Fibroblast of the aortic adventitia (primary cell): ENCODE results near the gene CDCA8. TPM values are rescaled to one million over a fixed set of nuclear protein-coding genes. Genes with fewer than 3 reads are reported as not detected.

Experiments used
- DNase-seq: peaks from one replicate; pipeline ENCODE4 v3.0.0-alpha.2; 2010; ENCODE audit warnings: low read depth
- H3K4me3 ChIP-seq: 2 replicates; pipeline ENCODE4 v1.5.1; 2011; ENCODE audit warnings: low read depth, mild to moderate bottlenecking, control low read depth, low read length, moderate library complexity
- total RNA-seq: library from RNA; depleted of rRNA; stranded (reverse); fragments of >200 nt; gene quantifications from 2 replicates; pipeline ENCODE4 v1.2.3, GENCODE V29; 2012; ENCODE audit warnings: low replicate concordance
- TF ChIP-seq, protein P1 (sequence below): IDR thresholded peaks from 2 replicates; pipeline ENCODE4 v1.5.1; 2011; ENCODE audit warnings: mild to moderate bottlenecking, low read length, control low read depth, inconsistent platforms; ENCODE audit not compliant: insufficient read depth

Gene CDCA8
- total RNA-seq, 1 donor, result 12.8 TPM

- TF ChIP-seq, protein P1, sequence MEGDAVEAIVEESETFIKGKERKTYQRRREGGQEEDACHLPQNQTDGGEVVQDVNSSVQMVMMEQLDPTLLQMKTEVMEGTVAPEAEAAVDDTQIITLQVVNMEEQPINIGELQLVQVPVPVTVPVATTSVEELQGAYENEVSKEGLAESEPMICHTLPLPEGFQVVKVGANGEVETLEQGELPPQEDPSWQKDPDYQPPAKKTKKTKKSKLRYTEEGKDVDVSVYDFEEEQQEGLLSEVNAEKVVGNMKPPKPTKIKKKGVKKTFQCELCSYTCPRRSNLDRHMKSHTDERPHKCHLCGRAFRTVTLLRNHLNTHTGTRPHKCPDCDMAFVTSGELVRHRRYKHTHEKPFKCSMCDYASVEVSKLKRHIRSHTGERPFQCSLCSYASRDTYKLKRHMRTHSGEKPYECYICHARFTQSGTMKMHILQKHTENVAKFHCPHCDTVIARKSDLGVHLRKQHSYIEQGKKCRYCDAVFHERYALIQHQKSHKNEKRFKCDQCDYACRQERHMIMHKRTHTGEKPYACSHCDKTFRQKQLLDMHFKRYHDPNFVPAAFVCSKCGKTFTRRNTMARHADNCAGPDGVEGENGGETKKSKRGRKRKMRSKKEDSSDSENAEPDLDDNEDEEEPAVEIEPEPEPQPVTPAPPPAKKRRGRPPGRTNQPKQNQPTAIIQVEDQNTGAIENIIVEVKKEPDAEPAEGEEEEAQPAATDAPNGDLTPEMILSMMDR, result no peak
- no peak overlapping the region for H3K4me3 ChIP-seq
- no peak for DNase-seq
Measured at GRCh38 chr1:37662031-37662755, 30.1 kb upstream of the CDCA8 start.

DNA sequence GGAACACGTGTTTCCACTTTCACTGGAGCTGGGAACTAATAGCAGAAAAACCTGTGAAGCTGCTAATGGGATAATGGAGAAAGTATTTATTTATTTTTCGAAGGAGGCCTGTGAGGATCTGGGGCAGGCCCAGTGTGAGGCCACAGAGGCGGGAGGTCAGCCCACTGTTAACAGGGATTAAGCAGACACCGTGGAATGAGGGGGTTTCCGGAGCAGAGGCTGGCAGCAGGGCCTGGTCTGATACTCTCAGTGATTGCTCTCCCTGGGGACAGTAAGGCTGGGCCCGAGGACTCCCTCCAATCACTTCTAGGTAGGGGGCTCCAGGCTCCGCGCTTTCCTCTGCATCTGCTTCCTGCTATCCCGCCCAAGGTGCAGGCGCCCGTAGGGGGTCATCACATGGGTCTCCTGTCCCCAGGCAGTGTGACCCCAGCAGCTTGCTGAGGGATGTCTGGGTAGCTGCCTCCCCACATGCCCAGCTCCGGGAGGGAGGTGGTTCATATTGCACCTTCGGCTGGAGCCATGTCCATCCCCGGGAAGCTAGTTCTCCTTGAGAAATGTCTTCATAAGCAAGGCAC is 28.8 kb upstream of the CDCA8 start:
- no peak overlapping the region for H3K4me3 ChIP-seq
- TF ChIP-seq, protein P1, result no peak
- no peak for DNase-seq

GRCh38 chr1:37666241-37666867 is 26.0 kb upstream of the CDCA8 start:
- H3K4me3 ChIP-seq, result no peak overlapping the region
- TF ChIP-seq, protein P1, result no peak
- no peak for DNase-seq

- no peak for DNase-seq
Measured at GRCh38 chr1:37667023-37667671, 25.2 kb upstream of the CDCA8 start.

GRCh38 chr1:37670133-37670532 is 22.2 kb upstream of the CDCA8 start:
- DNase-seq, result no peak
- no peak overlapping the region for H3K4me3 ChIP-seq
- TF ChIP-seq, protein P1, result no peak

More at GRCh38 chr1:37667023-37667671, 25.2 kb upstream of the CDCA8 start:
- H3K4me3 ChIP-seq, result no peak overlapping the region
- TF ChIP-seq, protein P1, result no peak

DNA sequence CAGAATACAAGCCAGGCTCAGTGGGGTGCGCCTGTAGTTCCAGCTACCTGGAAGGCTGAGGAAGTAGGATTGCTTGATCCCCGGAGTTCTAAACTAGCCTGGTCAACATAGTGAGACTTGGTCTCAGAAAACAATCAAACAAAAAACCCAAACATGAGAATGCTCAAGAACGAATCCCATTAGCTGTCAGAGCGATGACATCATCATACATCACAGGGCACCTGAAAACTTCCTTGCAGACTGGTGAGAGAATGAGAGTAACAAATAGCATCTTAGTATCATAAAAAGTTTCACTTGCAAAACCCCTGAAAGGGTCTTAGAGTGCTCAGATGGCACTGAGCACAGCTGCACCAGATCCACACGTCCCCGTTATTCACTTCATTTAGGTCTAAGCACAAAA is 21.1 kb upstream of the CDCA8 start:
- no peak overlapping the region for H3K4me3 ChIP-seq
- DNase-seq, result no peak
- TF ChIP-seq, protein P1, result no peak
